SU-DHL-6 (cell line): ENCODE results near the gene PLXDC1.

Experiments used
- EZH2phosphoT487 ChIP-seq: fragments of 200-600 bp; sonication (generic), shearing (Covaris generic); conservative IDR thresholded peaks from 2 replicates; pipeline ENCODE4 v1.6.1; 2018; ENCODE audit warnings: mild to moderate bottlenecking, antibody characterized with exemption, low read length, moderate library complexity, mixed read lengths
- TF ChIP-seq, protein P1 (sequence below): fragments of 200-600 bp; sonication (generic); IDR thresholded peaks from one replicate; pipeline ENCODE4 v1.5.1; 2017; ENCODE audit warnings: antibody characterized with exemption, mild to moderate bottlenecking, low read length, moderate library complexity; ENCODE audit not compliant: insufficient read depth, poor library complexity, severe bottlenecking

DNA sequence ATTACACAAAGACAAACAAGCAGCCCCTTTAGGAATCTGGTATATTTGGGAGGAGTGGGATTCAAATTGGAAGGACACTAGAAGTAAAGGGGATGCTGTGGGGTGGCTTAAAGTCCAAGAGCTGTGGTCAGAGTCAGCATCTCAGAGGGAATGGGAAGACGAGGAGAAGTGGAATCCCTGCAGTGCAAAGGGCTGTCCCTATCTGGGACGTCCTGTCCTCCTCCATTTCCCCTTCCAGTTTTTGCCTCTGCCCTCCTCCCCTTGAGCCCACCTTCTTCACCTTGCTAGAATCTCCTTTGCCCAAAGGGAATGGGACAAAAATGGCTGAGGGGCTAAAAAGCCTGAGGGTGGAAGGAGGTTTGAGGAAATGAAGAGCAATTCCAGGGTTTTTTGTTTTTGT lies 4.2 kb upstream of the PLXDC1 start:
- TF ChIP-seq, protein P1, sequence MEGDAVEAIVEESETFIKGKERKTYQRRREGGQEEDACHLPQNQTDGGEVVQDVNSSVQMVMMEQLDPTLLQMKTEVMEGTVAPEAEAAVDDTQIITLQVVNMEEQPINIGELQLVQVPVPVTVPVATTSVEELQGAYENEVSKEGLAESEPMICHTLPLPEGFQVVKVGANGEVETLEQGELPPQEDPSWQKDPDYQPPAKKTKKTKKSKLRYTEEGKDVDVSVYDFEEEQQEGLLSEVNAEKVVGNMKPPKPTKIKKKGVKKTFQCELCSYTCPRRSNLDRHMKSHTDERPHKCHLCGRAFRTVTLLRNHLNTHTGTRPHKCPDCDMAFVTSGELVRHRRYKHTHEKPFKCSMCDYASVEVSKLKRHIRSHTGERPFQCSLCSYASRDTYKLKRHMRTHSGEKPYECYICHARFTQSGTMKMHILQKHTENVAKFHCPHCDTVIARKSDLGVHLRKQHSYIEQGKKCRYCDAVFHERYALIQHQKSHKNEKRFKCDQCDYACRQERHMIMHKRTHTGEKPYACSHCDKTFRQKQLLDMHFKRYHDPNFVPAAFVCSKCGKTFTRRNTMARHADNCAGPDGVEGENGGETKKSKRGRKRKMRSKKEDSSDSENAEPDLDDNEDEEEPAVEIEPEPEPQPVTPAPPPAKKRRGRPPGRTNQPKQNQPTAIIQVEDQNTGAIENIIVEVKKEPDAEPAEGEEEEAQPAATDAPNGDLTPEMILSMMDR: no peak
- no peak for TF ChIP-seq EZH2phosphoT487
